ENCODE data around the gene USP34. TPM values are rescaled to one million over a fixed set of nuclear protein-coding genes. Genes with fewer than 3 reads are reported as not detected.

The USP34 gene
- total RNA-seq, 1 experiment from 2014 or later = 76.3 TPM

GRCh38 chr2:61266632-61267505 lies 204.0 kb downstream of the USP34 start:
- Histone ChIP-seq H3K4me1 (ENCODE audit: control insufficient read depth in 1 of 2, insufficient read depth in 2 of 2, low read length in 2 of 2) (no peaks in the 10 kb centered on the region), H3K9me2 (ENCODE audit: insufficient read depth) (no peaks in the 10 kb centered on the region), H3K27me3 (ENCODE audit: insufficient read depth, low read length) (no peaks in the 10 kb centered on the region), H3K79me2 (ENCODE audit: insufficient read depth, low read length) (0 out of 2 replicates have a peak, but pooled peaks cover 3% of the 10 kb centered on the region), H3K4me2 (ENCODE audit: low read length) (no peak overlapping the region), H2AFZ (ENCODE audit: low read depth, low read length, poor library complexity, severe bottlenecking) (no peak overlapping the region), H3K27ac (ENCODE audit: low read depth, low read length) (no peak overlapping the region), H4K20me1 (ENCODE audit: insufficient read depth) (no peaks in the 10 kb centered on the region), H3K36me3 (ENCODE audit: control insufficient read depth in 1 of 2, insufficient read depth in 2 of 2, low read length in 2 of 2) (peaks cover 10 to 11% of the 10 kb centered on the region in 2 experiments; a peak in 3 of 4 replicates), H3K9me3 (ENCODE audit: control insufficient read depth in 1 of 2, insufficient read depth in 1 of 2, low read depth in 1 of 2, low read length in 2 of 2) (no peaks in the 10 kb centered on the region), H3K9ac (ENCODE audit: low read length) (no peak overlapping the region), H3K4me3 (replicated peaks in 1 of 2; ENCODE audit: low read depth in 1 of 2, low read length in 2 of 2) (no peak overlapping the region)
- no TSS peak for BruUV-seq (replicated peaks)
- DNase-seq (ENCODE audit: low read depth, low spot score) (no peak), ATAC-seq (no peak)
- POLR2A ChIA-PET = no interaction called here
- RAD21 ChIA-PET (ENCODE audit: low non-redundant PET in 1 of 2, low total read pairs in 2 of 2, uncharacterized antibody in 2 of 2, unreplicated experiment in 2 of 2) = no interaction called here
- CTCF ChIA-PET = no interaction called here
- TF ChIP-seq RAD21 (IDR thresholded peaks at IDR 0.05; ENCODE audit: low read depth) = no peak
- TF ChIP-seq, protein P1, sequence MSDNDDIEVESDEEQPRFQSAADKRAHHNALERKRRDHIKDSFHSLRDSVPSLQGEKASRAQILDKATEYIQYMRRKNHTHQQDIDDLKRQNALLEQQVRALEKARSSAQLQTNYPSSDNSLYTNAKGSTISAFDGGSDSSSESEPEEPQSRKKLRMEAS (IDR thresholded peaks at IDR 0.05) = no peak
- intact Hi-C loops (cut with micrococcal nuclease) = no loop called here

GRCh38 chr2:61263830-61264229 lies 207.1 kb downstream of the USP34 start:
- intact Hi-C loops (cut with micrococcal nuclease) = loop anchor here (2.0 kb wide), 1 partner anchor 37 kb away; no protein-coding TSS in a partner anchor
- no peak overlapping the region for H3K9ac ChIP-seq (ENCODE audit: low read length)

More at GRCh38 chr2:61263830-61264229, 207.1 kb downstream of the USP34 start:
- H3K9me2 ChIP-seq (ENCODE audit: insufficient read depth) = no peaks in the 10 kb centered on the region
- H3K9me3 ChIP-seq (ENCODE audit: control insufficient read depth in 1 of 2, insufficient read depth in 1 of 2, low read depth in 1 of 2, low read length in 2 of 2) = no peaks in the 10 kb centered on the region
- no peak overlapping the region for H2AFZ ChIP-seq (ENCODE audit: low read depth, low read length, poor library complexity, severe bottlenecking)
- no peaks in the 10 kb centered on the region for H3K27me3 ChIP-seq (ENCODE audit: insufficient read depth, low read length)
- peaks cover 8 to 14% of the 10 kb centered on the region in 2 experiments for H3K36me3 ChIP-seq (ENCODE audit: control insufficient read depth in 1 of 2, insufficient read depth in 2 of 2, low read length in 2 of 2)
- ChIA-PET POLR2A (no interaction called here), RAD21 (ENCODE audit: low non-redundant PET in 1 of 2, low total read pairs in 2 of 2, uncharacterized antibody in 2 of 2, unreplicated experiment in 2 of 2) (no interaction called here), CTCF (no interaction called here)
- no peak overlapping the region for H3K27ac ChIP-seq (ENCODE audit: low read depth, low read length)
- no peak for TF ChIP-seq SP1 (IDR thresholded peaks at IDR 0.05; ENCODE audit: low read depth)
- no peak for TF ChIP-seq ZNF274 (IDR thresholded peaks at IDR 0.05; ENCODE audit: low read depth, low read length)
- TF ChIP-seq, protein P2, sequence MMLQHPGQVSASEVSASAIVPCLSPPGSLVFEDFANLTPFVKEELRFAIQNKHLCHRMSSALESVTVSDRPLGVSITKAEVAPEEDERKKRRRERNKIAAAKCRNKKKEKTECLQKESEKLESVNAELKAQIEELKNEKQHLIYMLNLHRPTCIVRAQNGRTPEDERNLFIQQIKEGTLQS (IDR thresholded peaks at IDR 0.05) = no peak
- no peak for TF ChIP-seq SRF (IDR thresholded peaks at IDR 0.05; ENCODE audit: low read depth)
- TF ChIP-seq EZH2phosphoT487 (IDR thresholded peaks at IDR 0.05; ENCODE audit: borderline replicate concordance) = no peak
- TF ChIP-seq EGR1 (IDR thresholded peaks at IDR 0.05; ENCODE audit: low read depth) = no peak
- TF ChIP-seq, protein P3, sequence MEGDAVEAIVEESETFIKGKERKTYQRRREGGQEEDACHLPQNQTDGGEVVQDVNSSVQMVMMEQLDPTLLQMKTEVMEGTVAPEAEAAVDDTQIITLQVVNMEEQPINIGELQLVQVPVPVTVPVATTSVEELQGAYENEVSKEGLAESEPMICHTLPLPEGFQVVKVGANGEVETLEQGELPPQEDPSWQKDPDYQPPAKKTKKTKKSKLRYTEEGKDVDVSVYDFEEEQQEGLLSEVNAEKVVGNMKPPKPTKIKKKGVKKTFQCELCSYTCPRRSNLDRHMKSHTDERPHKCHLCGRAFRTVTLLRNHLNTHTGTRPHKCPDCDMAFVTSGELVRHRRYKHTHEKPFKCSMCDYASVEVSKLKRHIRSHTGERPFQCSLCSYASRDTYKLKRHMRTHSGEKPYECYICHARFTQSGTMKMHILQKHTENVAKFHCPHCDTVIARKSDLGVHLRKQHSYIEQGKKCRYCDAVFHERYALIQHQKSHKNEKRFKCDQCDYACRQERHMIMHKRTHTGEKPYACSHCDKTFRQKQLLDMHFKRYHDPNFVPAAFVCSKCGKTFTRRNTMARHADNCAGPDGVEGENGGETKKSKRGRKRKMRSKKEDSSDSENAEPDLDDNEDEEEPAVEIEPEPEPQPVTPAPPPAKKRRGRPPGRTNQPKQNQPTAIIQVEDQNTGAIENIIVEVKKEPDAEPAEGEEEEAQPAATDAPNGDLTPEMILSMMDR (IDR thresholded peaks at IDR 0.05 in 2 of 3, conservative IDR thresholded peaks at IDR 0.05 in 1 of 3; ENCODE audit: borderline replicate concordance in 1 of 3, insufficient read depth in 1 of 3, low read depth in 2 of 3, low read length in 2 of 3) = no peak
- TF ChIP-seq POLR2AphosphoS5 (IDR thresholded peaks at IDR 0.05; ENCODE audit: low read depth, low read length) = no peak
- TF ChIP-seq, protein P1 (IDR thresholded peaks at IDR 0.05) = no peak
- TF ChIP-seq JUND (IDR thresholded peaks at IDR 0.05) = no peak
- no peak for TF ChIP-seq RAD21 (IDR thresholded peaks at IDR 0.05; ENCODE audit: low read depth)
- TF ChIP-seq ZBTB33 (IDR thresholded peaks at IDR 0.05; ENCODE audit: extremely low read depth, insufficient replicate concordance, low read length) = no peak
- TF ChIP-seq TCF7L2 (IDR thresholded peaks at IDR 0.05; ENCODE audit: borderline replicate concordance, extremely low read depth, insufficient read depth, insufficient read length) = no peak
- BruUV-seq (replicated peaks) = no TSS peak
- H3K79me2 ChIP-seq (ENCODE audit: insufficient read depth, low read length) = no peaks in the 10 kb centered on the region
- no peak overlapping the region for H3K4me3 ChIP-seq (replicated peaks in 1 of 2; ENCODE audit: low read depth in 1 of 2, low read length in 2 of 2)
- no peak overlapping the region for H3K4me2 ChIP-seq (ENCODE audit: low read length)
- ATAC-seq (no peak), DNase-seq (ENCODE audit: low read depth, low spot score) (no peak)
- no peaks in the 10 kb centered on the region for H4K20me1 ChIP-seq (ENCODE audit: insufficient read depth)
- H3K4me1 ChIP-seq (ENCODE audit: control insufficient read depth in 1 of 2, insufficient read depth in 2 of 2, low read length in 2 of 2) = no peaks in the 10 kb centered on the region

Data from HCT116 (cell line).